ENCODE data around the gene UBL4A.

UBL4A gene

GRCh38 chrX:154450312-154450711 lies 36.1 kb downstream of the UBL4A start:
- no peak for TF ChIP-seq ZNF274 (IDR thresholded peaks at IDR 0.05; ENCODE audit: low read depth, low read length)
- no peak overlapping the region for H3K4me3 ChIP-seq (ENCODE audit: low read length)

GRCh38 chrX:154449618-154450017 lies 36.8 kb downstream of the UBL4A start:
- no peak overlapping the region for H3K4me3 ChIP-seq (ENCODE audit: low read length)
- TF ChIP-seq ZNF274 (IDR thresholded peaks at IDR 0.05; ENCODE audit: low read depth, low read length): no peak

- H3K4me3 ChIP-seq (ENCODE audit: low read length): no peak overlapping the region
- no peak for TF ChIP-seq ZNF274 (IDR thresholded peaks at IDR 0.05; ENCODE audit: low read depth, low read length)
Measured at GRCh38 chrX:154448484-154448883, 37.9 kb downstream of the UBL4A start.

- no peak for TF ChIP-seq ZNF274 (IDR thresholded peaks at IDR 0.05; ENCODE audit: low read depth, low read length)
- no peak overlapping the region for H3K4me3 ChIP-seq (ENCODE audit: low read length)
Measured at GRCh38 chrX:154446430-154446829, 40.0 kb downstream of the UBL4A start.

- H3K4me3 ChIP-seq (ENCODE audit: low read length): no peak overlapping the region
- no peak for TF ChIP-seq ZNF274 (IDR thresholded peaks at IDR 0.05; ENCODE audit: low read depth, low read length)
Measured at GRCh38 chrX:154445776-154446175, 40.6 kb downstream of the UBL4A start.

- TF ChIP-seq ZNF274 (IDR thresholded peaks at IDR 0.05; ENCODE audit: low read depth, low read length): no peak
- peak overlapping the region; percentile 80; the same call in 1 of the 2 replicates for H3K4me3 ChIP-seq (ENCODE audit: low read length)
Measured at GRCh38 chrX:154444755-154445246, 41.6 kb downstream of the UBL4A start.

- TF ChIP-seq ZNF274 (IDR thresholded peaks at IDR 0.05; ENCODE audit: low read depth, low read length): no peak
- H3K4me3 ChIP-seq (ENCODE audit: low read length): peak within 1 kb of the TSS; percentile 80; the same call in 1 of the 2 replicates
Measured at GRCh38 chrX:154443992-154444754, 42.2 kb downstream of the UBL4A start, which contains the start of gene FAM50A. Gene FAM50A, plus strand, starts transcription at chrX:154444141. Its CDS starts 95 bp downstream, at chrX:154444236.

- no peak for TF ChIP-seq ZNF274 (IDR thresholded peaks at IDR 0.05; ENCODE audit: low read depth, low read length)
- H3K4me3 ChIP-seq (ENCODE audit: low read length): peak overlapping the region; percentile 22; the same call in 1 of the 2 replicates
Measured at GRCh38 chrX:154443479-154443910, 42.9 kb downstream of the UBL4A start.

GRCh38 chrX:154441984-154442707 lies 44.3 kb downstream of the UBL4A start:
- H3K4me3 ChIP-seq (ENCODE audit: low read length): no peak overlapping the region
- TF ChIP-seq ZNF274 (IDR thresholded peaks at IDR 0.05; ENCODE audit: low read depth, low read length): no peak

- no peak overlapping the region for H3K4me3 ChIP-seq (ENCODE audit: low read length)
- TF ChIP-seq ZNF274 (IDR thresholded peaks at IDR 0.05; ENCODE audit: low read depth, low read length): no peak
Measured at GRCh38 chrX:154441564-154441963, 44.9 kb downstream of the UBL4A start.

GRCh38 chrX:154440623-154441357 lies 45.6 kb downstream of the UBL4A start:
- TF ChIP-seq ZNF274 (IDR thresholded peaks at IDR 0.05; ENCODE audit: low read depth, low read length): no peak
- no peak overlapping the region for H3K4me3 ChIP-seq (ENCODE audit: low read length)

GRCh38 chrX:154439841-154440240 lies 46.6 kb downstream of the UBL4A start:
- H3K4me3 ChIP-seq (ENCODE audit: low read length): no peak overlapping the region
- TF ChIP-seq ZNF274 (IDR thresholded peaks at IDR 0.05; ENCODE audit: low read depth, low read length): no peak

GRCh38 chrX:154437971-154438893 lies 48.2 kb downstream of the UBL4A start:
- no peak for TF ChIP-seq ZNF274 (IDR thresholded peaks at IDR 0.05; ENCODE audit: low read depth, low read length)
- peak overlapping the region; percentile 79 for H3K4me3 ChIP-seq (ENCODE audit: low read length)

Data from GM08714 (cell line).